IMR-90 (cell line): Measurements from ENCODE around the gene HSF2. TPM values are rescaled to one million over a fixed set of nuclear protein-coding genes. Genes with fewer than 3 reads are reported as not detected.

ENCODE experiments used
- ATAC-seq: fragments of 200-7000 bp; cut with Tn5 transposase; 2 replicates; pipeline ENCODE4 v1.9.1; 2020; ENCODE audit warnings: low read depth, mild to moderate bottlenecking, moderate library complexity
- BruUV-seq: library from RNA; stranded (reverse); fragments of 400-500 nt; replicated peaks from 2 replicates; lab custom pipeline; 2021; lab: Mats Ljungman, UMichigan
- CTCF ChIA-PET: fragments of 300-600 bp; formaldehyde crosslinking; extraction: SDS; loops from one replicate; lab custom pipeline; 2021; ENCODE audit warnings: antibody characterized with exemption; lab: Yijun Ruan, JAX
- POLR2A ChIA-PET: fragments of 300-600 bp; sonication (Branson Sonifier 250); formaldehyde crosslinking; loops from one replicate; lab custom pipeline; 2022; ENCODE audit warnings: antibody characterized with exemption; ENCODE audit not compliant: unreplicated experiment; lab: Charles Lee
- DNase-seq: peaks from one replicate; pipeline ENCODE4 v3.0.0; 2013
- H2AFZ ChIP-seq: replicated peaks from 2 replicates; pipeline ENCODE3; 2013; ENCODE audit warnings: low read length, mild to moderate bottlenecking; ENCODE audit not compliant: poor library complexity
- H2AK5ac ChIP-seq: 2 replicates; pipeline ENCODE4 v1.6.1; 2013; ENCODE audit warnings: low read depth, low read length, inconsistent platforms
- H2AK9ac ChIP-seq: replicated peaks from 2 replicates; pipeline ENCODE3; 2013; ENCODE audit warnings: mild to moderate bottlenecking, low read depth, low read length, moderate library complexity; ENCODE audit not compliant: poor library complexity
- H2BK120ac ChIP-seq: 2 replicates; pipeline ENCODE4 v1.6.1; 2013; ENCODE audit warnings: low read depth, low read length, inconsistent platforms
- H2BK15ac ChIP-seq: 3 replicates; pipeline ENCODE4 v1.6.1; 2013; ENCODE audit warnings: low read depth, low read length, inconsistent platforms
- H2BK20ac ChIP-seq: 2 replicates; pipeline ENCODE4 v1.6.1; 2013; ENCODE audit warnings: low read depth, mild to moderate bottlenecking, inconsistent platforms, low read length, moderate library complexity
- H2BK5ac ChIP-seq: 2 replicates; pipeline ENCODE4 v1.6.1; 2013; ENCODE audit warnings: mild to moderate bottlenecking, low read depth, low read length, inconsistent platforms; ENCODE audit not compliant: poor library complexity, severe bottlenecking
- H3K14ac ChIP-seq: replicated peaks from 2 replicates; pipeline ENCODE4 v1.6.1; 2013; ENCODE audit warnings: low read depth, low read length, inconsistent platforms
- H3K18ac ChIP-seq: 2 replicates; pipeline ENCODE4 v1.6.1; 2013; ENCODE audit warnings: low read depth, low read length, control low read depth
- H3K23ac ChIP-seq: 2 replicates; pipeline ENCODE4 v1.6.1; 2013; ENCODE audit warnings: low read depth, low read length, inconsistent platforms
- H3K27ac ChIP-seq: 2 replicates; pipeline ENCODE4 v1.5.1; 2013; ENCODE audit warnings: mild to moderate bottlenecking, control low read depth, low read length; ENCODE audit not compliant: insufficient read depth
- H3K27me3 ChIP-seq: 2 replicates; pipeline ENCODE4 v1.6.1; 2013; ENCODE audit warnings: low read length; ENCODE audit not compliant: control insufficient read depth, insufficient read depth
- H3K36me3 ChIP-seq: 2 replicates; pipeline ENCODE4 v1.6.1; 2013; ENCODE audit warnings: low read length, mixed read lengths; ENCODE audit not compliant: control insufficient read depth, insufficient read depth
- H3K4ac ChIP-seq: 2 replicates; pipeline ENCODE4 v1.6.1; 2013; ENCODE audit warnings: low read depth, low read length, inconsistent platforms
- H3K4me1 ChIP-seq: 2 replicates; pipeline ENCODE4 v1.6.1; 2013; ENCODE audit warnings: low read length, mixed read lengths; ENCODE audit not compliant: control insufficient read depth, insufficient read depth
- H3K4me2 ChIP-seq: 2 replicates; pipeline ENCODE4 v1.6.1; 2013; ENCODE audit warnings: low read depth, mild to moderate bottlenecking, control low read depth, low read length, moderate library complexity
- H3K4me3 ChIP-seq: 2 replicates; pipeline ENCODE4 v1.5.1; 2013; ENCODE audit warnings: low read depth, mild to moderate bottlenecking, control low read depth, low read length, moderate library complexity; ENCODE audit not compliant: insufficient read depth
- H3K56ac ChIP-seq: 2 replicates; pipeline ENCODE4 v1.6.1; 2013; ENCODE audit warnings: low read length, inconsistent platforms; ENCODE audit not compliant: insufficient read depth; ENCODE audit errors: extremely low read depth
- H3K79me1 ChIP-seq, 2 experiments: 2 replicates each; pipeline ENCODE4 v1.6.1; 2013; ENCODE audit warnings: low read length in 2 of 2, inconsistent platforms in 1 of 2, low read depth in 1 of 2
- H3K9ac ChIP-seq: 2 replicates; pipeline ENCODE4 v1.6.1; 2013; ENCODE audit warnings: low read depth, low read length, control low read depth
- H3K9me1 ChIP-seq: 2 replicates; pipeline ENCODE4 v1.6.1; 2013; ENCODE audit warnings: low read length, inconsistent platforms; ENCODE audit not compliant: insufficient read depth
- H3K9me3 ChIP-seq: 2 replicates; pipeline ENCODE4 v1.6.1; 2013; ENCODE audit warnings: low read length; ENCODE audit not compliant: control insufficient read depth, insufficient read depth
- H4K20me1 ChIP-seq: 2 replicates; pipeline ENCODE4 v1.6.1; 2013; ENCODE audit warnings: low read length, inconsistent platforms; ENCODE audit not compliant: insufficient read depth
- H4K5ac ChIP-seq: 2 replicates; pipeline ENCODE4 v1.6.1; 2013; ENCODE audit warnings: mild to moderate bottlenecking, low read depth, low read length, control low read depth
- H4K8ac ChIP-seq, 2 experiments: 2 replicates each; pipeline ENCODE4 v1.6.1; 2013; ENCODE audit warnings: low read depth in 2 of 2, low read length in 2 of 2, control low read depth in 1 of 2, inconsistent platforms in 1 of 2
- H4K91ac ChIP-seq: 2 replicates; pipeline ENCODE4 v1.6.1; 2013; ENCODE audit warnings: low read depth, low read length, inconsistent platforms; ENCODE audit not compliant: insufficient read depth
- BHLHE40 ChIP-seq: fragments of 150-350 bp; IDR thresholded peaks from 2 replicates; pipeline ENCODE4 v1.6.1; 2016; ENCODE audit warnings: mild to moderate bottlenecking, low read depth, low read length
- CEBPB ChIP-seq: IDR thresholded peaks from 2 replicates; pipeline ENCODE4 v1.6.1; 2012; ENCODE audit warnings: low read depth, low read length, improper control_type of control experiment
- ELK1 ChIP-seq: fragments of 150-350 bp; IDR thresholded peaks from 2 replicates; pipeline ENCODE4 v1.6.1; 2016; ENCODE audit warnings: low read depth, mild to moderate bottlenecking, low read length, moderate library complexity, borderline replicate concordance
- FOS ChIP-seq: fragments of 150-350 bp; IDR thresholded peaks from 2 replicates; pipeline ENCODE4 v1.6.1; 2016; ENCODE audit warnings: low read depth, low read length
- MAFK ChIP-seq: IDR thresholded peaks from 2 replicates; pipeline ENCODE4 v1.6.1; 2012; ENCODE audit warnings: low read depth, low read length, improper control_type of control experiment
- MAZ ChIP-seq: IDR thresholded peaks from 2 replicates; pipeline ENCODE4 v1.6.1; 2012; ENCODE audit warnings: low read depth, mild to moderate bottlenecking, low read length, improper control_type of control experiment, moderate library complexity, borderline replicate concordance
- MXI1 ChIP-seq: IDR thresholded peaks from 2 replicates; pipeline ENCODE4 v1.6.1; 2012; ENCODE audit warnings: low read depth, mild to moderate bottlenecking, low read length, moderate library complexity, borderline replicate concordance
- NFE2L2 ChIP-seq: fragments of 150-350 bp; IDR thresholded peaks from 2 replicates; pipeline ENCODE4 v1.6.1; 2016; ENCODE audit warnings: low read depth, mild to moderate bottlenecking, low read length
- POLR2A ChIP-seq: IDR thresholded peaks from 2 replicates; pipeline ENCODE4 v1.6.1; 2012; ENCODE audit warnings: mild to moderate bottlenecking, low read depth, low read length
- RAD21 ChIP-seq: IDR thresholded peaks from 2 replicates; pipeline ENCODE4 v1.6.1; 2012; ENCODE audit warnings: low read length, improper control_type of control experiment
- RCOR1 ChIP-seq: IDR thresholded peaks from 2 replicates; pipeline ENCODE4 v1.6.1; 2012; ENCODE audit warnings: mild to moderate bottlenecking, low read length, improper control_type of control experiment; ENCODE audit not compliant: insufficient replicate concordance
- RFX5 ChIP-seq: IDR thresholded peaks from 2 replicates; pipeline ENCODE4 v1.8.0; 2012; ENCODE audit warnings: low read depth, mild to moderate bottlenecking, low read length, moderate library complexity
- SMC3 ChIP-seq: fragments of 150-350 bp; IDR thresholded peaks from 2 replicates; pipeline ENCODE4 v1.6.1; 2016; ENCODE audit warnings: low read depth, mild to moderate bottlenecking, antibody characterized with exemption, low read length, moderate library complexity
- WGBS, 2 experiments: methylation state at CpG; one replicate each; pipeline versions ENCODE4 v1.1.5 to v1.1.7; 2013; ENCODE audit warnings: missing lambda C conversion rate in 2 of 2; ENCODE audit not compliant: insufficient read length in 1 of 2; ENCODE audit errors: extremely low coverage in 2 of 2; 5-methylcytosine and 5-hydroxymethylcytosine counted together
- dilution Hi-C: fragments of 300-500 bp; cut with HindIII; formaldehyde crosslinking; loops from one replicate; pipeline ENCODE4 v1.14.3; 2018; ENCODE audit warnings: low sequenced_read_pairs; ENCODE audit not compliant: unreplicated experiment
- in situ Hi-C: fragments of 300-500 bp; cut with MboI; formaldehyde crosslinking; loops from 3 replicates; pipeline ENCODE4 v1.14.3; 2019; ENCODE audit warnings: low sequenced_read_pairs, inconsistent platforms, mixed read lengths
- intact Hi-C: fragments of 100-400 bp; cut with micrococcal nuclease; formaldehyde crosslinking; loops from 2 replicates; pipeline ENCODE4 v1.10.0; 2022
- polyA plus RNA-seq, 3 experiments: library from polyadenylated mRNA; depleted of rRNA; stranded (reverse); fragments of >200 nt; gene quantifications; 2 replicates each; pipeline ENCODE4 v1.2.3, GENCODE V29; 2012; ENCODE audit warnings: low replicate concordance in 1 of 3
- total RNA-seq: library from RNA; depleted of rRNA; stranded (reverse); fragments of >200 nt; gene quantifications from 2 replicates; pipeline ENCODE4 v1.2.3, GENCODE V29; 2012
- TF ChIP-seq, protein P1 (sequence below): conservative IDR thresholded peaks from 2 replicates; pipeline ENCODE4 v1.5.1; 2012; ENCODE audit warnings: mild to moderate bottlenecking, low read depth, low read length, improper control_type of control experiment
- TF ChIP-seq, protein P2 (sequence below): fragments of 150-350 bp; IDR thresholded peaks from 2 replicates; pipeline ENCODE4 v1.6.1; 2017; ENCODE audit warnings: mild to moderate bottlenecking, antibody characterized with exemption, low read length, low read depth

Gene HSF2
- total and polyA plus RNA-seq, 2 of the 4 experiments (the other 2 are of a cell fraction): 17.6 to 28.9 TPM

GRCh38 chr6:122432816-122433215, 33.4 kb downstream of the HSF2 start:
- TF ChIP-seq MXI1 (no peak), MAZ (no peak), FOS (no peak), RAD21 (no peak), CEBPB (no peak), SMC3 (no peak), POLR2A (no peak), BHLHE40 (no peak), NFE2L2 (no peak), RCOR1 (no peak), MAFK (no peak), ELK1 (no peak), RFX5 (no peak)
- TF ChIP-seq, protein P1, sequence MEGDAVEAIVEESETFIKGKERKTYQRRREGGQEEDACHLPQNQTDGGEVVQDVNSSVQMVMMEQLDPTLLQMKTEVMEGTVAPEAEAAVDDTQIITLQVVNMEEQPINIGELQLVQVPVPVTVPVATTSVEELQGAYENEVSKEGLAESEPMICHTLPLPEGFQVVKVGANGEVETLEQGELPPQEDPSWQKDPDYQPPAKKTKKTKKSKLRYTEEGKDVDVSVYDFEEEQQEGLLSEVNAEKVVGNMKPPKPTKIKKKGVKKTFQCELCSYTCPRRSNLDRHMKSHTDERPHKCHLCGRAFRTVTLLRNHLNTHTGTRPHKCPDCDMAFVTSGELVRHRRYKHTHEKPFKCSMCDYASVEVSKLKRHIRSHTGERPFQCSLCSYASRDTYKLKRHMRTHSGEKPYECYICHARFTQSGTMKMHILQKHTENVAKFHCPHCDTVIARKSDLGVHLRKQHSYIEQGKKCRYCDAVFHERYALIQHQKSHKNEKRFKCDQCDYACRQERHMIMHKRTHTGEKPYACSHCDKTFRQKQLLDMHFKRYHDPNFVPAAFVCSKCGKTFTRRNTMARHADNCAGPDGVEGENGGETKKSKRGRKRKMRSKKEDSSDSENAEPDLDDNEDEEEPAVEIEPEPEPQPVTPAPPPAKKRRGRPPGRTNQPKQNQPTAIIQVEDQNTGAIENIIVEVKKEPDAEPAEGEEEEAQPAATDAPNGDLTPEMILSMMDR: no peak
- TF ChIP-seq, protein P2, sequence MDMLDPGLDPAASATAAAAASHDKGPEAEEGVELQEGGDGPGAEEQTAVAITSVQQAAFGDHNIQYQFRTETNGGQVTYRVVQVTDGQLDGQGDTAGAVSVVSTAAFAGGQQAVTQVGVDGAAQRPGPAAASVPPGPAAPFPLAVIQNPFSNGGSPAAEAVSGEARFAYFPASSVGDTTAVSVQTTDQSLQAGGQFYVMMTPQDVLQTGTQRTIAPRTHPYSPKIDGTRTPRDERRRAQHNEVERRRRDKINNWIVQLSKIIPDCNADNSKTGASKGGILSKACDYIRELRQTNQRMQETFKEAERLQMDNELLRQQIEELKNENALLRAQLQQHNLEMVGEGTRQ: no peak
- no peaks in the 10 kb centered on the region for H3K27me3 ChIP-seq
- peak; percentile 60 for ATAC-seq
- H3K79me1 ChIP-seq: peaks cover 5 to 8% of the 10 kb centered on the region in 2 experiments
- no peaks in the 10 kb centered on the region for H4K20me1 ChIP-seq
- no peak overlapping the region for H2BK20ac ChIP-seq
- H3K4me1 ChIP-seq: 0 out of 2 replicates have a peak, but pooled peaks cover 2% of the 10 kb centered on the region
- H2AFZ ChIP-seq: no peak overlapping the region
- no peak overlapping the region for H3K27ac ChIP-seq
- H3K4ac ChIP-seq: no peak overlapping the region
- H3K23ac ChIP-seq: no peak overlapping the region
- no peak overlapping the region for H3K4me2 ChIP-seq
- H3K9me1 ChIP-seq: no peaks in the 10 kb centered on the region
- H2BK5ac ChIP-seq: no peak overlapping the region
- POLR2A ChIA-PET: no interaction called here
- H3K9ac ChIP-seq: no peak overlapping the region
- peak; percentile 50 for DNase-seq
- H4K91ac ChIP-seq: no peak overlapping the region
- intact Hi-C loops (no loop called here), dilution Hi-C loops (no loop called here), in situ Hi-C loops (no loop called here)
- CTCF ChIA-PET: interaction anchor here (0.6 to 1.3 kb wide), 2 partner anchors 20 to 1019 kb away, joined by 3 to 4 read pairs; no protein-coding TSS in a partner anchor
- H3K9me3 ChIP-seq: no peaks in the 10 kb centered on the region
- no peak overlapping the region for H2BK120ac ChIP-seq
- H4K8ac ChIP-seq: no peak overlapping the region
- no peak overlapping the region for H3K18ac ChIP-seq
- no peak overlapping the region for H2AK5ac ChIP-seq
- peaks cover 6% of the 10 kb centered on the region for H3K36me3 ChIP-seq
- H3K14ac ChIP-seq: no peak overlapping the region
- no TSS peak for BruUV-seq
- H2BK15ac ChIP-seq: no peak overlapping the region
- no peak overlapping the region for H4K5ac ChIP-seq
- no peak overlapping the region for H2AK9ac ChIP-seq
- no CpG with 5 or more reads among the region's 3 CpGs for WGBS, 2 experiments
- H3K56ac ChIP-seq: no peak overlapping the region
- H3K4me3 ChIP-seq: no peak overlapping the region
